Epithelial cell of esophagus (primary cell): Measurements from ENCODE around the gene EFHB.
"Not testable (repeated sequence)": the region's sequence is repeated elsewhere in the genome, so short reads cannot be mapped to it uniquely, and the experiment has no call there.

Source experiments
- DNase-seq: peaks from one replicate; pipeline ENCODE4 v3.0.0; 2010; ENCODE audit warnings: low read depth
- H3K4me3 ChIP-seq: 2 replicates; pipeline ENCODE4 v1.5.1; 2011; ENCODE audit warnings: mild to moderate bottlenecking, low read length, control low read depth
- CTCF ChIP-seq: IDR thresholded peaks from 2 replicates; pipeline ENCODE4 v1.5.1; 2011; ENCODE audit warnings: low read depth, mild to moderate bottlenecking, low read length, control low read depth, inconsistent platforms; ENCODE audit not compliant: insufficient read depth; ENCODE audit errors: missing control alignments

Gene EFHB

GRCh38 chr3:19901918-19902317 lies 32.1 kb downstream of the EFHB start:
- TF ChIP-seq CTCF, result no peak
- H3K4me3 ChIP-seq, result no peak overlapping the region
- peak; percentile 96 for DNase-seq

DNA sequence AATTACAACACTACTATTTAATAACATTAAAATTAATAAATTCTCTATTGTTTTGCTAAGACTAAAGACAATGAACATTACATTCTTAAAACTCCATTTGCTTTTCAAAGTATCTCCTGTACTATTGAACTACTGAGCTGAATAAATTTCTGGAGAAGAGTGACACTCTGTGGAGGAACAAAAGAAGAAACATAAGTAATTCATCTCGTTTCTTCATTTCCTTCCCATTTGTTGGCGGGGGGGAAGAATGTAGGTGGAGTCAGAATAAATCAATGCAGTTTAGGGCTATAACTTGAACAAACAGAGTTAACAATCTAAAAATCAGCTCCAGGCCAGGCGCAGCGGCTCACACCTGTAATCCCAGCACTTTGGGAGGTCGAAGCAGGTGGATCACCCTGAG lies 32.7 kb downstream of the EFHB start:
- H3K4me3 ChIP-seq, result no peak overlapping the region
- no peak for TF ChIP-seq CTCF
- DNase-seq, result no peak

GRCh38 chr3:19899833-19900232 lies 34.2 kb downstream of the EFHB start:
- H3K4me3 ChIP-seq, DNase-seq: not testable (repeated sequence)

DNA sequence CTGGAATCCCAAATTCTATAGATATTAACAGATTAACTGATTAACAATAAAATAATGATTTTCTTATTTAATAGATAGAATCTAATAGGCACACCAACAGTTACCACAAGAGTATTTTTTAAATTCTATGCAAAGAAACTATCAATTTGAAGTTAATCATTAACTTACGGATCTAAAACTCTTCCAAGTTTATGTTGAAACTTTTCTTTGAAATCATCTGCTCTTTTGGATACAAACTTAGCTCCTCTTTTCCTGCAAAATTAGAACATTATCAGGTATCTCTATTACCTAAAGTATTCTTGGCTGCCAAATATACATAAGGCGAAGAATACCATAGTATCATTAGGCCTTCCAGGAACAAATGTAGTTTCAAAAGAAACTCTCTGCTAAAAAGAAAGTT lies 34.8 kb downstream of the EFHB start:
- DNase-seq, result no peak
- no peak for TF ChIP-seq CTCF
- H3K4me3 ChIP-seq, result no peak overlapping the region

- H3K4me3 ChIP-seq, result no peak overlapping the region
- no peak for TF ChIP-seq CTCF
- no peak for DNase-seq
Measured at GRCh38 chr3:19898721-19899120, 35.3 kb downstream of the EFHB start.

DNA sequence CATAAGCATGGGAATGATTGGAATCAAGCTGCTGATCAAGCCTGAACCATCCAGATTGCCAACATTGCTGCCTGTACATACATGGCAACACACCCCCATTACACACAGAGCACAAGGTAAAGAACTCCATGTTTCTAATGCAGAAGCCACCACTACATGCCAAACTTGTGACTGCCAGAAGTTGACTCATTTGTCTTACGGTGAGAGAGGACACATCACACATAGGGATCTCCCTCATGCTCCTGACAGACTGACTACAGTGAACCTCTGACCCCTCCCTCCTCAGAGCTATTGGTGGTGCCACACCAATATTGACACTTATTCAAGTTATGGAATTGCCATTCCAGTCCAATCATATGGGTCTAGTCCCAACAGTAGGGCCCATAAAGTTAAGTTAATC lies 42.3 kb downstream of the EFHB start:
- H3K4me3 ChIP-seq, result no peak overlapping the region
- DNase-seq, result peak; percentile 87
- no peak for TF ChIP-seq CTCF

GRCh38 chr3:19888428-19889152 lies 45.4 kb downstream of the EFHB start:
- TF ChIP-seq CTCF, result no peak
- H3K4me3 ChIP-seq, result peak overlapping the region; percentile 10

DNA sequence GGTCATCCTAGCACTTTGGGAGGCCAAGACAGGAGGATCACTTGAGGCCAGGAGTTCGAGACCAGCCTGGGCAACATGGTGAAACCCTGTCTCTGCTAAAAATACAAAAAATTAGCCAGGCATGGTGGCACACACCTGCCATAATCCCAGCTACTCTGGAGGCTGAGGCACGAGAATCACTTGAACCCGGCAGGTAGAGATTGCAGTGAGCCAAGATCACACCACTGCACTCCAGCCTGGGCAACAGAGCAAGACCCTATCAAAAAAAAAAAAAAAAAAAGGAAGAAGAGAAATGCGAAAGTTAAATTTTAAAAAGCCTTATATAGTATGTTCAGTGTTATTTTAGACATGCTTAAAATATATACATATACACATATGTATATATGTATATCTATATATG lies 46.9 kb downstream of the EFHB start:
- DNase-seq, H3K4me3 ChIP-seq: not testable (repeated sequence)

More at GRCh38 chr3:19888428-19889152, 45.4 kb downstream of the EFHB start:
- DNase-seq, result no peak
